Panc1 (cell line): ENCODE measurements around the gene PRDM12.

Experiments used
- SIN3A ChIP-seq: IDR thresholded peaks from 2 replicates; pipeline ENCODE4 v1.6.1; 2012; ENCODE audit warnings: low read depth, mild to moderate bottlenecking, low read length, moderate library complexity, borderline replicate concordance; ENCODE audit not compliant: insufficient read depth
- TCF7L2 ChIP-seq: IDR thresholded peaks from 2 replicates; pipeline ENCODE4 v1.6.1; 2011; ENCODE audit warnings: mild to moderate bottlenecking, low read depth, low read length, inconsistent platforms
- TF ChIP-seq, protein P1 (sequence below): fragments of 450-650 bp; IDR thresholded peaks from 2 replicates; pipeline ENCODE4 v1.5.1; 2017; ENCODE audit warnings: mild to moderate bottlenecking
- TF ChIP-seq, protein P2 (sequence below), 2 experiments: IDR thresholded peaks; 2 replicates each; pipeline ENCODE4 v1.6.1; 2011 to 2012; ENCODE audit warnings: low read depth in 2 of 2, control low read depth in 1 of 2, low read length in 1 of 2, mild to moderate bottlenecking in 1 of 2, moderate library complexity in 1 of 2; ENCODE audit not compliant: insufficient read depth in 1 of 2

DNA sequence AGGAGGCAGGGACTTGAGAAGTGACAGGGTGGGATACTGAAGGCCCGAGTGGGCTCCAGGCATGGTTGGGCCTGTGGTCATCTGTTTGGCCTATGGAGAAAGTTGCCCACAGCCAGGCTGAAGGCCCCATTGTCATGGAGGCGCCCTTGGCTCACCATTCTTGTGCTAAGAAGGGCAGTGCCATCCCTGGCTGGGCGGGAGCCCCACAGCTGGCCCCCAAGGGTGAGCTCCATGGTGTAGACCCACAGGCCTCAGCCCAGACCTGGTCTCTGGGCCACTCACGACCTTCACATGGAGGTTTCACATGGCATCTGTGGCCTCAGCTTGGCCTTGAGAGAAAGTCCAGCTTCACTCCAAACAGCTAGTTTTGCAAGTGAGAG, 34.3 kb upstream of the PRDM12 start:
- TF ChIP-seq TCF7L2 (no peak), SIN3A (no peak)
- TF ChIP-seq, protein P1, sequence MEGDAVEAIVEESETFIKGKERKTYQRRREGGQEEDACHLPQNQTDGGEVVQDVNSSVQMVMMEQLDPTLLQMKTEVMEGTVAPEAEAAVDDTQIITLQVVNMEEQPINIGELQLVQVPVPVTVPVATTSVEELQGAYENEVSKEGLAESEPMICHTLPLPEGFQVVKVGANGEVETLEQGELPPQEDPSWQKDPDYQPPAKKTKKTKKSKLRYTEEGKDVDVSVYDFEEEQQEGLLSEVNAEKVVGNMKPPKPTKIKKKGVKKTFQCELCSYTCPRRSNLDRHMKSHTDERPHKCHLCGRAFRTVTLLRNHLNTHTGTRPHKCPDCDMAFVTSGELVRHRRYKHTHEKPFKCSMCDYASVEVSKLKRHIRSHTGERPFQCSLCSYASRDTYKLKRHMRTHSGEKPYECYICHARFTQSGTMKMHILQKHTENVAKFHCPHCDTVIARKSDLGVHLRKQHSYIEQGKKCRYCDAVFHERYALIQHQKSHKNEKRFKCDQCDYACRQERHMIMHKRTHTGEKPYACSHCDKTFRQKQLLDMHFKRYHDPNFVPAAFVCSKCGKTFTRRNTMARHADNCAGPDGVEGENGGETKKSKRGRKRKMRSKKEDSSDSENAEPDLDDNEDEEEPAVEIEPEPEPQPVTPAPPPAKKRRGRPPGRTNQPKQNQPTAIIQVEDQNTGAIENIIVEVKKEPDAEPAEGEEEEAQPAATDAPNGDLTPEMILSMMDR, result no peak
- TF ChIP-seq, protein P2, sequence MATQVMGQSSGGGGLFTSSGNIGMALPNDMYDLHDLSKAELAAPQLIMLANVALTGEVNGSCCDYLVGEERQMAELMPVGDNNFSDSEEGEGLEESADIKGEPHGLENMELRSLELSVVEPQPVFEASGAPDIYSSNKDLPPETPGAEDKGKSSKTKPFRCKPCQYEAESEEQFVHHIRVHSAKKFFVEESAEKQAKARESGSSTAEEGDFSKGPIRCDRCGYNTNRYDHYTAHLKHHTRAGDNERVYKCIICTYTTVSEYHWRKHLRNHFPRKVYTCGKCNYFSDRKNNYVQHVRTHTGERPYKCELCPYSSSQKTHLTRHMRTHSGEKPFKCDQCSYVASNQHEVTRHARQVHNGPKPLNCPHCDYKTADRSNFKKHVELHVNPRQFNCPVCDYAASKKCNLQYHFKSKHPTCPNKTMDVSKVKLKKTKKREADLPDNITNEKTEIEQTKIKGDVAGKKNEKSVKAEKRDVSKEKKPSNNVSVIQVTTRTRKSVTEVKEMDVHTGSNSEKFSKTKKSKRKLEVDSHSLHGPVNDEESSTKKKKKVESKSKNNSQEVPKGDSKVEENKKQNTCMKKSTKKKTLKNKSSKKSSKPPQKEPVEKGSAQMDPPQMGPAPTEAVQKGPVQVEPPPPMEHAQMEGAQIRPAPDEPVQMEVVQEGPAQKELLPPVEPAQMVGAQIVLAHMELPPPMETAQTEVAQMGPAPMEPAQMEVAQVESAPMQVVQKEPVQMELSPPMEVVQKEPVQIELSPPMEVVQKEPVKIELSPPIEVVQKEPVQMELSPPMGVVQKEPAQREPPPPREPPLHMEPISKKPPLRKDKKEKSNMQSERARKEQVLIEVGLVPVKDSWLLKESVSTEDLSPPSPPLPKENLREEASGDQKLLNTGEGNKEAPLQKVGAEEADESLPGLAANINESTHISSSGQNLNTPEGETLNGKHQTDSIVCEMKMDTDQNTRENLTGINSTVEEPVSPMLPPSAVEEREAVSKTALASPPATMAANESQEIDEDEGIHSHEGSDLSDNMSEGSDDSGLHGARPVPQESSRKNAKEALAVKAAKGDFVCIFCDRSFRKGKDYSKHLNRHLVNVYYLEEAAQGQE (IDR thresholded peaks at IDR 0.05; ENCODE audit: insufficient read depth in 1 of 2, low read depth in 2 of 2, low read length in 1 of 2), result no peak
